Measurements from ENCODE around the gene HSD17B13.

DNA sequence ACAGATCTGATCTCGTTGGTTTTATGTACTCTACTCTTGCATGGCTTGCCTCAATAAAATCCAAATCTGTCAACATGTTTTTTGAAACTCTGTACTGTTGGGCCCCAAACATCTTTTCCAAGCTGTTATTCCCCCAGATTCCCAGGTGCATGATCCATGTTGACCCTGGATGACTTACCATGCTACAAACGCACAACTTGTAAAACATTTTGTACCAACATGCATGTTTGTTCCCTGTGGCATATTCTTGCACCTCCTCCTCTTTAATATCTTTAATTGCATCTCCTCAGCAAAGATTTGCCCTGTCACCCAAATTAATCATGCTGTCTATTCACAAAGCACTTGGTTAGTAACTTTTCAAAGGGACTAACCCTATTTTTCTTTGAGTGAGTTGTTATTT is 24.3 kb downstream of the HSD17B13 start:
- TF ChIP-seq, protein P1, sequence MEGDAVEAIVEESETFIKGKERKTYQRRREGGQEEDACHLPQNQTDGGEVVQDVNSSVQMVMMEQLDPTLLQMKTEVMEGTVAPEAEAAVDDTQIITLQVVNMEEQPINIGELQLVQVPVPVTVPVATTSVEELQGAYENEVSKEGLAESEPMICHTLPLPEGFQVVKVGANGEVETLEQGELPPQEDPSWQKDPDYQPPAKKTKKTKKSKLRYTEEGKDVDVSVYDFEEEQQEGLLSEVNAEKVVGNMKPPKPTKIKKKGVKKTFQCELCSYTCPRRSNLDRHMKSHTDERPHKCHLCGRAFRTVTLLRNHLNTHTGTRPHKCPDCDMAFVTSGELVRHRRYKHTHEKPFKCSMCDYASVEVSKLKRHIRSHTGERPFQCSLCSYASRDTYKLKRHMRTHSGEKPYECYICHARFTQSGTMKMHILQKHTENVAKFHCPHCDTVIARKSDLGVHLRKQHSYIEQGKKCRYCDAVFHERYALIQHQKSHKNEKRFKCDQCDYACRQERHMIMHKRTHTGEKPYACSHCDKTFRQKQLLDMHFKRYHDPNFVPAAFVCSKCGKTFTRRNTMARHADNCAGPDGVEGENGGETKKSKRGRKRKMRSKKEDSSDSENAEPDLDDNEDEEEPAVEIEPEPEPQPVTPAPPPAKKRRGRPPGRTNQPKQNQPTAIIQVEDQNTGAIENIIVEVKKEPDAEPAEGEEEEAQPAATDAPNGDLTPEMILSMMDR (IDR thresholded peaks at IDR 0.05): no peak
- TF ChIP-seq POLR2AphosphoS5 (IDR thresholded peaks at IDR 0.05) (peak; percentile 73), POLR2A (IDR thresholded peaks at IDR 0.05) (no peak)
